IMR-90 (cell line): ENCODE results near the gene C6orf52. TPM values are rescaled to one million over a fixed set of nuclear protein-coding genes. Genes with fewer than 3 reads are reported as not detected.
A peak's percentile ranks its signal among the peaks of the same experiment; 100 is the strongest.

ENCODE experiments used
- ATAC-seq: fragments of 200-7000 bp; cut with Tn5 transposase; 2 replicates; pipeline ENCODE4 v1.9.1; 2020; ENCODE audit warnings: low read depth, mild to moderate bottlenecking, moderate library complexity
- BruUV-seq: library from RNA; stranded (reverse); fragments of 400-500 nt; replicated peaks from 2 replicates; lab custom pipeline; 2021; lab: Mats Ljungman, UMichigan
- CTCF ChIA-PET: fragments of 300-600 bp; formaldehyde crosslinking; extraction: SDS; loops from one replicate; lab custom pipeline; 2021; ENCODE audit warnings: antibody characterized with exemption; lab: Yijun Ruan, JAX
- POLR2A ChIA-PET: fragments of 300-600 bp; sonication (Branson Sonifier 250); formaldehyde crosslinking; loops from one replicate; lab custom pipeline; 2022; ENCODE audit warnings: antibody characterized with exemption; ENCODE audit not compliant: unreplicated experiment; lab: Charles Lee
- DNase-seq: peaks from one replicate; pipeline ENCODE4 v3.0.0; 2013
- H2AFZ ChIP-seq: replicated peaks from 2 replicates; pipeline ENCODE3; 2013; ENCODE audit warnings: low read length, mild to moderate bottlenecking; ENCODE audit not compliant: poor library complexity
- H2AK5ac ChIP-seq: 2 replicates; pipeline ENCODE4 v1.6.1; 2013; ENCODE audit warnings: low read depth, low read length, inconsistent platforms
- H2AK9ac ChIP-seq: replicated peaks from 2 replicates; pipeline ENCODE3; 2013; ENCODE audit warnings: mild to moderate bottlenecking, low read depth, low read length, moderate library complexity; ENCODE audit not compliant: poor library complexity
- H2BK120ac ChIP-seq: 2 replicates; pipeline ENCODE4 v1.6.1; 2013; ENCODE audit warnings: low read depth, low read length, inconsistent platforms
- H2BK15ac ChIP-seq: 3 replicates; pipeline ENCODE4 v1.6.1; 2013; ENCODE audit warnings: low read depth, low read length, inconsistent platforms
- H2BK20ac ChIP-seq: 2 replicates; pipeline ENCODE4 v1.6.1; 2013; ENCODE audit warnings: low read depth, mild to moderate bottlenecking, inconsistent platforms, low read length, moderate library complexity
- H2BK5ac ChIP-seq: 2 replicates; pipeline ENCODE4 v1.6.1; 2013; ENCODE audit warnings: mild to moderate bottlenecking, low read depth, low read length, inconsistent platforms; ENCODE audit not compliant: poor library complexity, severe bottlenecking
- H3K14ac ChIP-seq: replicated peaks from 2 replicates; pipeline ENCODE4 v1.6.1; 2013; ENCODE audit warnings: low read depth, low read length, inconsistent platforms
- H3K18ac ChIP-seq: 2 replicates; pipeline ENCODE4 v1.6.1; 2013; ENCODE audit warnings: low read depth, low read length, control low read depth
- H3K23ac ChIP-seq: 2 replicates; pipeline ENCODE4 v1.6.1; 2013; ENCODE audit warnings: low read depth, low read length, inconsistent platforms
- H3K27ac ChIP-seq: 2 replicates; pipeline ENCODE4 v1.5.1; 2013; ENCODE audit warnings: mild to moderate bottlenecking, control low read depth, low read length; ENCODE audit not compliant: insufficient read depth
- H3K27me3 ChIP-seq: 2 replicates; pipeline ENCODE4 v1.6.1; 2013; ENCODE audit warnings: low read length; ENCODE audit not compliant: control insufficient read depth, insufficient read depth
- H3K36me3 ChIP-seq: 2 replicates; pipeline ENCODE4 v1.6.1; 2013; ENCODE audit warnings: low read length, mixed read lengths; ENCODE audit not compliant: control insufficient read depth, insufficient read depth
- H3K4ac ChIP-seq: 2 replicates; pipeline ENCODE4 v1.6.1; 2013; ENCODE audit warnings: low read depth, low read length, inconsistent platforms
- H3K4me1 ChIP-seq: 2 replicates; pipeline ENCODE4 v1.6.1; 2013; ENCODE audit warnings: low read length, mixed read lengths; ENCODE audit not compliant: control insufficient read depth, insufficient read depth
- H3K4me2 ChIP-seq: 2 replicates; pipeline ENCODE4 v1.6.1; 2013; ENCODE audit warnings: low read depth, mild to moderate bottlenecking, control low read depth, low read length, moderate library complexity
- H3K4me3 ChIP-seq: 2 replicates; pipeline ENCODE4 v1.5.1; 2013; ENCODE audit warnings: low read depth, mild to moderate bottlenecking, control low read depth, low read length, moderate library complexity; ENCODE audit not compliant: insufficient read depth
- H3K56ac ChIP-seq: 2 replicates; pipeline ENCODE4 v1.6.1; 2013; ENCODE audit warnings: low read length, inconsistent platforms; ENCODE audit not compliant: insufficient read depth; ENCODE audit errors: extremely low read depth
- H3K79me1 ChIP-seq, 2 experiments: 2 replicates each; pipeline ENCODE4 v1.6.1; 2013; ENCODE audit warnings: low read length in 2 of 2, inconsistent platforms in 1 of 2, low read depth in 1 of 2
- H3K9ac ChIP-seq: 2 replicates; pipeline ENCODE4 v1.6.1; 2013; ENCODE audit warnings: low read depth, low read length, control low read depth
- H3K9me1 ChIP-seq: 2 replicates; pipeline ENCODE4 v1.6.1; 2013; ENCODE audit warnings: low read length, inconsistent platforms; ENCODE audit not compliant: insufficient read depth
- H3K9me3 ChIP-seq: 2 replicates; pipeline ENCODE4 v1.6.1; 2013; ENCODE audit warnings: low read length; ENCODE audit not compliant: control insufficient read depth, insufficient read depth
- H4K20me1 ChIP-seq: 2 replicates; pipeline ENCODE4 v1.6.1; 2013; ENCODE audit warnings: low read length, inconsistent platforms; ENCODE audit not compliant: insufficient read depth
- H4K5ac ChIP-seq: 2 replicates; pipeline ENCODE4 v1.6.1; 2013; ENCODE audit warnings: mild to moderate bottlenecking, low read depth, low read length, control low read depth
- H4K8ac ChIP-seq, 2 experiments: 2 replicates each; pipeline ENCODE4 v1.6.1; 2013; ENCODE audit warnings: low read depth in 2 of 2, low read length in 2 of 2, control low read depth in 1 of 2, inconsistent platforms in 1 of 2
- H4K91ac ChIP-seq: 2 replicates; pipeline ENCODE4 v1.6.1; 2013; ENCODE audit warnings: low read depth, low read length, inconsistent platforms; ENCODE audit not compliant: insufficient read depth
- CHD1 ChIP-seq: IDR thresholded peaks from 2 replicates; pipeline ENCODE4 v1.6.1; 2012; ENCODE audit warnings: low read depth, low read length, improper control_type of control experiment
- CTCF ChIP-seq: conservative IDR thresholded peaks from 2 replicates; pipeline ENCODE4 v1.5.1; 2012; ENCODE audit warnings: mild to moderate bottlenecking, low read depth, low read length, improper control_type of control experiment
- RAD21 ChIP-seq: IDR thresholded peaks from 2 replicates; pipeline ENCODE4 v1.6.1; 2012; ENCODE audit warnings: low read length, improper control_type of control experiment
- RCOR1 ChIP-seq: IDR thresholded peaks from 2 replicates; pipeline ENCODE4 v1.6.1; 2012; ENCODE audit warnings: mild to moderate bottlenecking, low read length, improper control_type of control experiment; ENCODE audit not compliant: insufficient replicate concordance
- WGBS, 2 experiments: methylation state at CpG; one replicate each; pipeline versions ENCODE4 v1.1.5 to v1.1.7; 2013; ENCODE audit warnings: missing lambda C conversion rate in 2 of 2; ENCODE audit not compliant: insufficient read length in 1 of 2; ENCODE audit errors: extremely low coverage in 2 of 2; 5-methylcytosine and 5-hydroxymethylcytosine counted together
- dilution Hi-C: fragments of 300-500 bp; cut with HindIII; formaldehyde crosslinking; loops from one replicate; pipeline ENCODE4 v1.14.3; 2018; ENCODE audit warnings: low sequenced_read_pairs; ENCODE audit not compliant: unreplicated experiment
- in situ Hi-C: fragments of 300-500 bp; cut with MboI; formaldehyde crosslinking; loops from 3 replicates; pipeline ENCODE4 v1.14.3; 2019; ENCODE audit warnings: low sequenced_read_pairs, inconsistent platforms, mixed read lengths
- intact Hi-C: fragments of 100-400 bp; cut with micrococcal nuclease; formaldehyde crosslinking; loops from 2 replicates; pipeline ENCODE4 v1.10.0; 2022
- polyA plus RNA-seq, 3 experiments: library from polyadenylated mRNA; depleted of rRNA; stranded (reverse); fragments of >200 nt; gene quantifications; 2 replicates each; pipeline ENCODE4 v1.2.3, GENCODE V29; 2012; ENCODE audit warnings: low replicate concordance in 1 of 3
- total RNA-seq: library from RNA; depleted of rRNA; stranded (reverse); fragments of >200 nt; gene quantifications from 2 replicates; pipeline ENCODE4 v1.2.3, GENCODE V29; 2012

Gene C6orf52
- total and polyA plus RNA-seq, 2 of the 4 experiments (the other 2 are of a cell fraction), result 0.31 TPM; not detected in 1

- H3K4ac ChIP-seq, result no peak overlapping the region
Observed at GRCh38 chr6:10725716-10726115, 31.3 kb upstream of the C6orf52 start.

More at GRCh38 chr6:10725716-10726115, 31.3 kb upstream of the C6orf52 start:
- POLR2A ChIA-PET, result no interaction called here
- no peak overlapping the region for H2AK5ac ChIP-seq
- H3K23ac ChIP-seq, result no peak overlapping the region; the same call in 1 of the 2 replicates
- in situ Hi-C loops (loop anchor here (25.0 kb wide), 1 partner anchor 1238 kb away; no protein-coding TSS in a partner anchor), intact Hi-C loops (no loop called here), dilution Hi-C loops (no loop called here)
- H3K27ac ChIP-seq, result no peak overlapping the region
- H3K9me3 ChIP-seq, result no peaks in the 10 kb centered on the region
- CTCF ChIA-PET, result no interaction called here
- peaks cover 37% of the 10 kb centered on the region for H3K36me3 ChIP-seq
- TF ChIP-seq RAD21 (no peak), CTCF (no peak), CHD1 (no peak), RCOR1 (no peak)
- no TSS peak for BruUV-seq
- H2AK9ac ChIP-seq, result peak overlapping the region; percentile 15
- H3K18ac ChIP-seq, result no peak overlapping the region
- WGBS, 2 experiments, result no CpG with 5 or more reads among the region's 9 CpGs
- H3K27me3 ChIP-seq, result no peaks in the 10 kb centered on the region
- H3K14ac ChIP-seq, result no peak overlapping the region
- no peak overlapping the region for H4K5ac ChIP-seq
- ATAC-seq (no peak), DNase-seq (no peak)
- peaks cover 13% of the 10 kb centered on the region for H3K9me1 ChIP-seq
- no peak overlapping the region for H2BK120ac ChIP-seq
- H2BK15ac ChIP-seq, result no peak overlapping the region
- no peak overlapping the region for H2BK20ac ChIP-seq
- no peak overlapping the region for H3K9ac ChIP-seq
- no peak overlapping the region for H3K56ac ChIP-seq
- H4K8ac ChIP-seq, result no peak overlapping the region
- H2AFZ ChIP-seq, result no peak overlapping the region
- H3K4me3 ChIP-seq, result no peak overlapping the region
- H4K20me1 ChIP-seq, result peaks cover 7% of the 10 kb centered on the region; the same call in 1 of the 2 replicates
- no peak overlapping the region for H4K91ac ChIP-seq
- peaks cover 31 to 61% of the 10 kb centered on the region in 2 experiments for H3K79me1 ChIP-seq
- no peak overlapping the region for H2BK5ac ChIP-seq
- H3K4me1 ChIP-seq, result peaks cover 6% of the 10 kb centered on the region
- no peak overlapping the region for H3K4me2 ChIP-seq
